Neuronal stem cell (in vitro differentiated cells): ENCODE measurements around the gene DLL4.
A peak's percentile ranks its signal among the peaks of the same experiment; 100 is the strongest.

Source experiments
- DNase-seq: peaks from one replicate; pipeline ENCODE4 v3.0.0-alpha.2; 2013; ENCODE audit warnings: low spot score
- H2AFZ ChIP-seq: one replicate; pipeline ENCODE4 v1.6.1; 2013; ENCODE audit warnings: mild to moderate bottlenecking, low read length, inconsistent platforms
- H2AK5ac ChIP-seq: 2 replicates; pipeline ENCODE4 v1.6.1; 2013; ENCODE audit warnings: low read depth, mild to moderate bottlenecking, inconsistent platforms, low read length, moderate library complexity, mixed read lengths
- H2BK120ac ChIP-seq: 2 replicates; pipeline ENCODE4 v1.6.1; 2013; ENCODE audit warnings: low read depth, mild to moderate bottlenecking, inconsistent platforms, low read length, moderate library complexity, mixed read lengths
- H2BK12ac ChIP-seq: one replicate; pipeline ENCODE4 v1.6.1; 2013; ENCODE audit warnings: low read length, inconsistent platforms
- H2BK15ac ChIP-seq: 2 replicates; pipeline ENCODE4 v1.6.1; 2013; ENCODE audit warnings: mild to moderate bottlenecking, low read length, inconsistent platforms, mixed read lengths
- H2BK5ac ChIP-seq: one replicate; pipeline ENCODE4 v1.6.1; 2013; ENCODE audit warnings: inconsistent platforms, mild to moderate bottlenecking, low read length, moderate library complexity
- H3K14ac ChIP-seq: one replicate; pipeline ENCODE4 v1.6.1; 2013; ENCODE audit warnings: low read length, inconsistent platforms
- H3K18ac ChIP-seq: 2 replicates; pipeline ENCODE4 v1.6.1; 2013; ENCODE audit warnings: low read length, inconsistent platforms
- H3K23ac ChIP-seq: 2 replicates; pipeline ENCODE4 v1.6.1; 2013; ENCODE audit warnings: low read depth, mild to moderate bottlenecking, mixed read lengths, low read length, inconsistent platforms; ENCODE audit not compliant: poor library complexity
- H3K27ac ChIP-seq: replicated peaks from 3 replicates; pipeline ENCODE4 v1.5.1; 2013; ENCODE audit warnings: low read length, inconsistent platforms
- H3K27me3 ChIP-seq, 3 experiments: 2 replicates each; pipeline ENCODE4 v1.6.1; 2013; ENCODE audit warnings: low read length in 3 of 3, mild to moderate bottlenecking in 2 of 3, inconsistent platforms in 1 of 3, low read depth in 1 of 3, mixed read lengths in 1 of 3, moderate library complexity in 1 of 3; ENCODE audit not compliant: control insufficient read depth in 3 of 3, insufficient read depth in 3 of 3
- H3K36me3 ChIP-seq, 2 donors: replicated peaks in 1 of 2; 2 replicates each; pipeline ENCODE4 v1.6.1; 2013; ENCODE audit warnings: low read length in 2 of 2; ENCODE audit not compliant: control insufficient read depth in 2 of 2, insufficient read depth in 2 of 2
- H3K4ac ChIP-seq: 2 replicates; pipeline ENCODE4 v1.6.1; 2013; ENCODE audit warnings: inconsistent platforms, mild to moderate bottlenecking, low read length, moderate library complexity
- H3K4me1 ChIP-seq, 2 donors: 1 replicate in 1 of 2; 2 replicates in 1 of 2; pipeline ENCODE4 v1.6.1; 2013; ENCODE audit warnings: low read length in 2 of 2, low read depth in 1 of 2; ENCODE audit not compliant: control insufficient read depth in 2 of 2, insufficient read depth in 1 of 2
- H3K4me2 ChIP-seq: one replicate; pipeline ENCODE4 v1.6.1; 2013; ENCODE audit warnings: mild to moderate bottlenecking, low read length, inconsistent platforms; ENCODE audit not compliant: insufficient read depth, poor library complexity, severe bottlenecking
- H3K4me3 ChIP-seq, 2 donors: 2 replicates each; pipeline ENCODE4 v1.5.1; 2013; ENCODE audit warnings: low read length in 2 of 2, mild to moderate bottlenecking in 2 of 2, inconsistent platforms in 1 of 2, moderate library complexity in 1 of 2
- H3K79me1 ChIP-seq: one replicate; pipeline ENCODE4 v1.6.1; 2013; ENCODE audit warnings: low read depth, mild to moderate bottlenecking, inconsistent platforms, low read length, moderate library complexity
- H3K9ac ChIP-seq: one replicate; pipeline ENCODE4 v1.6.1; 2013; ENCODE audit warnings: mild to moderate bottlenecking, low read depth, low read length, inconsistent platforms; ENCODE audit not compliant: poor library complexity
- H3K9me3 ChIP-seq, 2 donors: replicated peaks in 1 of 2; 2 replicates each; pipeline versions ENCODE3 to v1.6.1; 2013; ENCODE audit warnings: low read length in 2 of 2, mild to moderate bottlenecking in 2 of 2, inconsistent platforms in 1 of 2, low read depth in 1 of 2, mixed read lengths in 1 of 2, moderate library complexity in 1 of 2; ENCODE audit not compliant: control insufficient read depth in 2 of 2, insufficient read depth in 1 of 2
- H4K8ac ChIP-seq: one replicate; pipeline ENCODE4 v1.6.1; 2013; ENCODE audit warnings: low read depth, mild to moderate bottlenecking, inconsistent platforms, low read length, moderate library complexity
- H4K91ac ChIP-seq: one replicate; pipeline ENCODE4 v1.6.1; 2013; ENCODE audit warnings: low read length, low read depth, mild to moderate bottlenecking, inconsistent platforms; ENCODE audit not compliant: poor library complexity
- WGBS, 2 donors: extraction: QIAGEN DNeasy Blood & Tissue Kit; methylation state at CpG; one replicate each; pipeline ENCODE4 v1.1.7; 2013; ENCODE audit warnings: missing lambda C conversion rate in 2 of 2, mixed read lengths in 1 of 2; ENCODE audit not compliant: insufficient read length in 2 of 2, insufficient replicate concordance in 1 of 2; ENCODE audit errors: extremely low coverage in 2 of 2; 5-methylcytosine and 5-hydroxymethylcytosine counted together

The DLL4 gene

GRCh38 chr15:40925495-40925862 lies 3.7 kb upstream of the DLL4 start:
- Histone ChIP-seq H3K4me1 (peaks cover 27 to 33% of the 10 kb centered on the region in 2 donors), H2AK5ac (peak overlapping the region; percentile 60), H2AFZ (peak overlapping the region; percentile 90), H2BK5ac (no peak overlapping the region), H2BK15ac (no peak overlapping the region), H3K14ac (peak overlapping the region; percentile 23), H2BK120ac (no peak overlapping the region), H3K4me2 (peak overlapping the region; percentile 81), H3K4me3 (peak overlapping the region; percentile 26 to 56), H3K36me3 (no peaks in the 10 kb centered on the region), H2BK12ac (no peak overlapping the region), H3K9ac (no peak overlapping the region), H3K4ac (no peak overlapping the region), H3K18ac (peak overlapping the region; percentile 42), H3K79me1 (no peaks in the 10 kb centered on the region), H4K91ac (no peak overlapping the region), H3K27me3 (peaks cover 49 to 95% (median 82%) of the 10 kb centered on the region in 3 experiments), H3K27ac (no peak overlapping the region), H4K8ac (no peak overlapping the region), H3K9me3 (peaks cover 0 to 3% of the 10 kb centered on the region in 2 donors), H3K23ac (peak overlapping the region; percentile 60)
- no peak for DNase-seq
- no CpG with 5 or more reads among the region's 30 CpGs for WGBS, 2 donors

GRCh38 chr15:40925863-40926658 lies 3.1 kb upstream of the DLL4 start:
- peaks cover 49 to 95% (median 88%) of the 10 kb centered on the region in 3 experiments for H3K27me3 ChIP-seq
- H2AK5ac ChIP-seq: peak overlapping the region; percentile 71
- H3K4me2 ChIP-seq: peak overlapping the region; percentile 81
- peak overlapping the region; percentile 49 for H2BK5ac ChIP-seq
- H3K4ac ChIP-seq: no peak overlapping the region
- H2AFZ ChIP-seq: peak overlapping the region; percentile 90
- H3K79me1 ChIP-seq: no peaks in the 10 kb centered on the region
- H3K9me3 ChIP-seq: peaks cover 0 to 3% of the 10 kb centered on the region in 2 donors
- no peak overlapping the region for H2BK120ac ChIP-seq
- H3K23ac ChIP-seq: peak overlapping the region; percentile 60
- no peaks in the 10 kb centered on the region for H3K36me3 ChIP-seq
- no CpG with 5 or more reads among the region's 61 CpGs for WGBS, 2 donors
- H3K18ac ChIP-seq: peak overlapping the region; percentile 88
- peak overlapping the region; percentile 26 to 56 for H3K4me3 ChIP-seq
- H3K27ac ChIP-seq: no peak overlapping the region
- peak overlapping the region; percentile 75 for H3K9ac ChIP-seq
- H2BK12ac ChIP-seq: peak overlapping the region; percentile 43
- peaks cover 30 to 38% of the 10 kb centered on the region in 2 donors for H3K4me1 ChIP-seq
- peak overlapping the region; percentile 23 for H3K14ac ChIP-seq
- H4K8ac ChIP-seq: no peak overlapping the region
- peak overlapping the region; percentile 62 for H2BK15ac ChIP-seq
- no peak for DNase-seq
- H4K91ac ChIP-seq: no peak overlapping the region

GRCh38 chr15:40926659-40927494 lies 2.3 kb upstream of the DLL4 start:
- Histone ChIP-seq H2BK5ac (peak overlapping the region; percentile 49), H3K79me1 (no peaks in the 10 kb centered on the region), H2BK12ac (peak overlapping the region; percentile 43), H3K4me2 (peak overlapping the region; percentile 81), H3K27me3 (peaks cover 49 to 98% (median 96%) of the 10 kb centered on the region in 3 experiments), H4K8ac (no peak overlapping the region), H2BK120ac (no peak overlapping the region), H3K36me3 (no peaks in the 10 kb centered on the region), H3K23ac (no peak overlapping the region), H3K14ac (no peak overlapping the region), H3K4me3 (no peak overlapping the region), H3K9ac (peak overlapping the region; percentile 38), H4K91ac (no peak overlapping the region), H2AK5ac (peak overlapping the region; percentile 71), H2BK15ac (peak overlapping the region; percentile 62), H3K27ac (no peak overlapping the region), H3K4ac (no peak overlapping the region), H2AFZ (peak overlapping the region; percentile 90), H3K4me1 (peaks cover 32 to 46% of the 10 kb centered on the region in 2 donors), H3K9me3 (peaks cover 0 to 3% of the 10 kb centered on the region in 2 donors), H3K18ac (peak overlapping the region; percentile 88)
- WGBS, 2 donors: no CpG with 5 or more reads among the region's 33 CpGs
- DNase-seq: no peak

GRCh38 chr15:40927495-40927872 lies 1.7 kb upstream of the DLL4 start:
- Histone ChIP-seq H3K27ac (no peak overlapping the region), H3K4ac (no peak overlapping the region), H3K27me3 (peaks cover 49 to 99% (median 98%) of the 10 kb centered on the region in 3 experiments), H3K4me3 (no peak overlapping the region), H4K91ac (no peak overlapping the region), H2AFZ (no peak overlapping the region), H2BK15ac (no peak overlapping the region), H2BK5ac (no peak overlapping the region), H3K4me2 (no peak overlapping the region), H3K79me1 (no peaks in the 10 kb centered on the region), H2AK5ac (no peak overlapping the region), H2BK12ac (no peak overlapping the region), H3K18ac (no peak overlapping the region), H4K8ac (no peak overlapping the region), H3K23ac (peak overlapping the region; percentile 40), H3K9ac (no peak overlapping the region), H3K36me3 (no peaks in the 10 kb centered on the region), H3K4me1 (peaks cover 32 to 51% of the 10 kb centered on the region in 2 donors), H3K9me3 (peaks cover 0 to 3% of the 10 kb centered on the region in 2 donors), H3K14ac (no peak overlapping the region), H2BK120ac (no peak overlapping the region)
- WGBS, 2 donors: no CpG with 5 or more reads among the region's 24 CpGs
- DNase-seq: no peak
